Bronchial epithelial cell (primary cell): ENCODE results near the gene KRT81. TPM values are rescaled to one million over a fixed set of nuclear protein-coding genes. Genes with fewer than 3 reads are reported as not detected.
A peak's percentile ranks its signal among the peaks of the same experiment; 100 is the strongest.

ENCODE experiments used
- DNase-seq: peaks from one replicate; pipeline ENCODE4 v3.0.0-alpha.2; 2010; ENCODE audit warnings: low read depth
- FAIRE-seq: peaks from 2 replicates; lab custom pipeline; 2011; peaks lifted over from hg19 to GRCh38; lab: Jason Lieb, UNC
- H3K27me3 ChIP-seq: 2 replicates; pipeline ENCODE4 v1.5.1; 2011; ENCODE audit warnings: low read length; ENCODE audit not compliant: control insufficient read depth, insufficient read depth
- H3K36me3 ChIP-seq: 2 replicates; pipeline ENCODE4 v1.5.1; 2011; ENCODE audit warnings: low read length; ENCODE audit not compliant: control insufficient read depth, insufficient read depth
- H3K4me3 ChIP-seq: 2 replicates; pipeline ENCODE4 v1.5.1; 2011; ENCODE audit warnings: mild to moderate bottlenecking, low read depth, low read length, control low read depth
- total RNA-seq: library from RNA; depleted of rRNA; stranded (reverse); fragments of >200 nt; gene quantifications from 2 replicates; pipeline ENCODE4 v1.2.1, GENCODE V29; 2014
- TF ChIP-seq, protein P1 (sequence below): IDR thresholded peaks from 2 replicates; pipeline ENCODE4 v1.5.1; 2011; ENCODE audit warnings: mild to moderate bottlenecking, moderate library complexity, low read length, control low read depth, inconsistent platforms; ENCODE audit not compliant: insufficient read depth, severe bottlenecking

The KRT81 gene
- total RNA-seq, 1 donor from 2014 or later = 0.26 TPM

DNA sequence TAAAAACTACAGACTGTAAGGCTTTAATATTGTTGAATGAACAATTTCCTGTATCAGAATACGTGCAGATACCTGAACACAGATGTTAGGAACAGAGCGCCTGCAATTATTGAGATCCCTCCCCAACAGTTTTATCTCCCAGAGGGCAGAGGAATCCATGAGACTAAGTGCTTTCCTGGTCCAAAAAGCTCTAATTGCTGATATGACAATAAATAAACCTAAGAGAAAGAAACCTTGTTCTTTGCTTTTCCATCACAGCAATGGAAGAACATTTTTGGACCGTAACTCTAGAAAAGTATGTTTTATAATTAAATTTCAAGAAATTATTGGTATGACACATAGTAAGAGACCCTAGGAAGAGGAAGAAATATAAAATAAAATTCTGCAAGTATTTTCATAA is 42.9 kb upstream of the KRT81 start:
- DNase-seq (no peak), FAIRE-seq (no peak)
- TF ChIP-seq, protein P1, sequence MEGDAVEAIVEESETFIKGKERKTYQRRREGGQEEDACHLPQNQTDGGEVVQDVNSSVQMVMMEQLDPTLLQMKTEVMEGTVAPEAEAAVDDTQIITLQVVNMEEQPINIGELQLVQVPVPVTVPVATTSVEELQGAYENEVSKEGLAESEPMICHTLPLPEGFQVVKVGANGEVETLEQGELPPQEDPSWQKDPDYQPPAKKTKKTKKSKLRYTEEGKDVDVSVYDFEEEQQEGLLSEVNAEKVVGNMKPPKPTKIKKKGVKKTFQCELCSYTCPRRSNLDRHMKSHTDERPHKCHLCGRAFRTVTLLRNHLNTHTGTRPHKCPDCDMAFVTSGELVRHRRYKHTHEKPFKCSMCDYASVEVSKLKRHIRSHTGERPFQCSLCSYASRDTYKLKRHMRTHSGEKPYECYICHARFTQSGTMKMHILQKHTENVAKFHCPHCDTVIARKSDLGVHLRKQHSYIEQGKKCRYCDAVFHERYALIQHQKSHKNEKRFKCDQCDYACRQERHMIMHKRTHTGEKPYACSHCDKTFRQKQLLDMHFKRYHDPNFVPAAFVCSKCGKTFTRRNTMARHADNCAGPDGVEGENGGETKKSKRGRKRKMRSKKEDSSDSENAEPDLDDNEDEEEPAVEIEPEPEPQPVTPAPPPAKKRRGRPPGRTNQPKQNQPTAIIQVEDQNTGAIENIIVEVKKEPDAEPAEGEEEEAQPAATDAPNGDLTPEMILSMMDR = no peak
- H3K4me3 ChIP-seq = no peak overlapping the region
- H3K27me3 ChIP-seq = no peaks in the 10 kb centered on the region
- H3K36me3 ChIP-seq = no peaks in the 10 kb centered on the region

DNA sequence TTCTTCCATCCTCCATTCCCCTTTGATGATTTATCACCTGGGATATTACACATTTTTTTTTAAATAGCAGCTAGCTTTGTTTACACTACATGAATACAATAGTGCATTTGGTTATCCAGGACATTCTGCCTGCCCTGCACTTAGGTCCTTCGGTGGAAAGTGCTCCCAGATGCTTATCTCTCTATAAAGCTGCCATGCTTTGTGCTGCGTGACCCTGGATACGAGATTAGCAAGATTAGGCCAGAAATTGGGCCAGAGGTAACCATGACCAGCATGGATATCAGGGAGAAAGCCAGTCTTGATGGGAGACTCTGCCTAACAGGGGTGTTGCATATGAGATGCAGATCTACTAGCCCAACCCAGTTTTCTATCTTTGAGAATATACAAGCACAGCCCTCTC is 42.0 kb upstream of the KRT81 start:
- DNase-seq (no peak), FAIRE-seq (no peak)
- no peaks in the 10 kb centered on the region for H3K36me3 ChIP-seq
- H3K4me3 ChIP-seq = no peak overlapping the region
- TF ChIP-seq, protein P1 = no peak
- H3K27me3 ChIP-seq = no peaks in the 10 kb centered on the region

DNA sequence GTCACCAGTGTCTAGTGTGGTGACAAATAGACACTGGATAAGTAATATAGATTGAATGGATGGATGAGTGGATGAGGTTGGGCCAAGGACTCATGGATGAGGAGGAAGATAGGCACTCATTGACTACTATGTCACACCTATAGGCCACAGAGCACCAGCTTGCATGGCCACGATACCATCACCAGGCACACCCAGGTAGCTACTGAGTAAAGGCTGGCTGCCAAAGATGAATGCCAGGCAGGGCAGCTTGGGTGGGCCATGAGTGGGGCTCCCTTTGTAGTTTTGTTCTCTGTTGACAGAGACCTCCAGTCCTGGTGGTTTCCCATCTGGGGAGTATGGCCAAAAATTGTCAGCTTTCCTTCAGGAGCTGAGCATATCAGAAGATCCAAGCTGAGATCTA is 41.0 kb upstream of the KRT81 start:
- TF ChIP-seq, protein P1 = no peak
- FAIRE-seq (peak; percentile 32), DNase-seq (no peak)
- no peaks in the 10 kb centered on the region for H3K36me3 ChIP-seq
- H3K27me3 ChIP-seq = no peaks in the 10 kb centered on the region
- no peak overlapping the region for H3K4me3 ChIP-seq

DNA sequence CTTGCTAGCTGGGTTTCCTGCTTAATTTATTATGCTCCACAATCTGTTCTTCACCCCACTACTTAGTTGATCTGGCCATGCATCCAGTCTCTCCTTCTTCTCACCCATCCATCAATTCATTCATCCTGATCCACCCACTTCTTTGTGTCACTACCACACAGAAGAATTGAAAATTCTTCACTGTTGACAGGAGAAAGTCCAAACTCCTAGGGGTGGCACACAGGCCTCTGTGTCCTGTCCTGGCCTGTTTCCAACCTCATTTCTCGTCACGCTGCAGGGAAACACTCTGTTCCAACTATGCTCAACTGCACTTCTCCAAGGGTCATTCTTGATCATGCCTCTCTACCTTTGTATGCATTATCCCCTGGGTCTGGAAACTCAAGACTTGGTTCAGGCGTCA is 40.5 kb upstream of the KRT81 start:
- Histone ChIP-seq H3K27me3 (no peaks in the 10 kb centered on the region), H3K4me3 (no peak overlapping the region), H3K36me3 (no peaks in the 10 kb centered on the region)
- no peak for FAIRE-seq
- no peak for DNase-seq
- TF ChIP-seq, protein P1 = no peak

DNA sequence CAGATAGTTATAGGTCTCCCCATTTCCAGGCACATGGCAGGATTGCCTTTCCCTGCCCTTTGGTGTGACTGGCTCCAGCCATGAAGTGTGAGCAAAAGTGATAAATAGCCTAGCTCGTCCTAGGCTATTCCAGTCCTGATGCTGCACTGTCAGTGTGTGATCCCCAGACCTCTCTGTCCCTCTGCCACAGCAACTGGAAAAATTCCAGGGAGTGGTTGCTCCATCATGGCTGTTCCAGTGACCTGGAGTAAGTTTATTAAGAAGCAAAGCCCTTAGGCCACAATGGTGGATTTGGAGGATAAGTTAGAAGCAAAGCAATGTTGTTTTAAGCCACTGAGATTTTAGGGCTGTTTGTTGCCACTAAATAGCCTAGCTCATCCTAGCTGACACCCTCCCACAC is 39.7 kb upstream of the KRT81 start:
- TF ChIP-seq, protein P1 = no peak
- no peaks in the 10 kb centered on the region for H3K27me3 ChIP-seq
- no peaks in the 10 kb centered on the region for H3K36me3 ChIP-seq
- FAIRE-seq = peak; percentile 18
- no peak for DNase-seq
- H3K4me3 ChIP-seq = no peak overlapping the region

DNA sequence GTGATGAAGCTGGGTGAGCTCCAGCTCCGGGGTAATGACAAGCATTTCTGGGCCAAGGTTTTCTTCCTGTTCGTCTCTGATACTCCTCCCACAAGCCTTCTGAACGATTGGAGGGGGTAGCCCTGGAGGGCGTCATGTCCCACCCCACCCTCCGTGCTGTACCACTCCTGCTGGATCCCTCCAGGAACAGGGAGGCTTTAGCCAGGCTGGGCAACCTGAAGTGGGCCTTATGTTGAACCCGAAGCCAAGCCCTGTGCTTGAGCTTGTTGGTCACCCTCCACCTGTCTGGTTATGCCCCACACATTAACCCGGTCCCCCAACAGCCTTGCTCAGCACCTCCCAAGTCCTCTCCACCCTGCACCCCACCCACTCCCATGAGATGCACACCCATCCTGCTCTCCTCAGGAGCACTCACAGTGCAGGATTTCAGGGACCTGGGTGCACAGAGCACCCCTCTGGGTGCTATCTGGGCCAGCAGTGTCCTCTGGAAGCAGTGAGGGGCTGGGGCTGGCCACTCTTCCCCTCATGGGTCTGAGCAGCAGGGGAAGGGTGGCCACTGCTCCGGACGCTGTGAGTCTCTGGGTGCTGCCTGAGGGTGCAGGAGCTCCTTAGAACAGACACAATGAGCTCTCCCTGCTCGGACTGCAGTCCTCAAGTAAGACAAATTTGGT is 36.6 kb upstream of the KRT81 start:
- FAIRE-seq = no peak
- TF ChIP-seq, protein P1 = no peak

More for the DNA sequence above, 36.6 kb upstream of the KRT81 start:
- Histone ChIP-seq H3K36me3 (no peaks in the 10 kb centered on the region), H3K4me3 (no peak overlapping the region), H3K27me3 (no peaks in the 10 kb centered on the region)
- DNase-seq = no peak
